Mucosa of descending colon (tissue), 3 donors: ENCODE measurements around the gene THSD7A. TPM values are rescaled to one million over a fixed set of nuclear protein-coding genes. Genes with fewer than 3 reads are reported as not detected.

Experiments
- ATAC-seq: fragments of 200-7000 bp; cut with Tn5 transposase; one replicate; pipeline ENCODE4 v1.9.1; 2020; ENCODE audit warnings: mild to moderate bottlenecking, moderate library complexity
- DNase-seq, 3 donors: peaks; one replicate each; pipeline ENCODE4 v3.0.0-alpha.2; 2020
- H3K36me3 ChIP-seq: fragments of 200-600 bp; one replicate; pipeline ENCODE4 v1.8.0; 2021; ENCODE audit warnings: low read depth, mild to moderate bottlenecking
- H3K4me1 ChIP-seq: fragments of 200-600 bp; one replicate; pipeline ENCODE4 v1.8.0; 2021; ENCODE audit warnings: low read depth, mild to moderate bottlenecking
- H3K4me3 ChIP-seq: fragments of 200-600 bp; one replicate; pipeline ENCODE4 v1.8.0; 2021; ENCODE audit warnings: mild to moderate bottlenecking
- H3K9me3 ChIP-seq: fragments of 200-600 bp; one replicate; pipeline ENCODE4 v1.8.0; 2021; ENCODE audit warnings: mild to moderate bottlenecking
- CTCF ChIP-seq: fragments of 200-600 bp; IDR thresholded peaks from one replicate; pipeline ENCODE4 v1.8.0; 2022; ENCODE audit warnings: antibody characterized with exemption, mild to moderate bottlenecking
- intact Hi-C, 2 donors: fragments of 100-400 bp; cut with DNase I in 1 of 2; cut with micrococcal nuclease in 1 of 2; formaldehyde crosslinking; loops; one replicate each; pipeline versions ENCODE4 v1.11.0 to v1.11.1; 2022; cut with DNase I, micrococcal nuclease
- total RNA-seq, 3 donors: library from RNA; stranded (reverse); fragmentation: NEBNext Ultra II Directional in 2 of 3; extraction: Animal tissue kit (Norgen Biotek cat#: 25700) in 2 of 3; gene quantifications; one replicate each; pipeline versions ENCODE4 v1.2.1 to v1.2.4, GENCODE V29; 2021 to 2023
- donor health status: DM: no; HTN: no; CAD: no; lungs with moderate emphysema.
- donor health status: DM: no; HTN: no; CAD: no.
- donor health status: DM: no; HTN: yes; CAD: no.

Gene THSD7A
- total RNA-seq, 3 donors from 2014 or later, result 1.0 to 5.4 (median 3.4) TPM

GRCh38 chr7:11403781-11404180 is 428.2 kb downstream of the THSD7A start:
- ATAC-seq (no peak), DNase-seq (no peak)
- H3K36me3 ChIP-seq, result no peaks in the 10 kb centered on the region
- no peak overlapping the region for H3K4me3 ChIP-seq
- TF ChIP-seq CTCF, result no peak
- no peaks in the 10 kb centered on the region for H3K4me1 ChIP-seq
- intact Hi-C loops, result no loop called here
- no peaks in the 10 kb centered on the region for H3K9me3 ChIP-seq

- H3K9me3 ChIP-seq, result no peaks in the 10 kb centered on the region
- H3K36me3 ChIP-seq, result no peaks in the 10 kb centered on the region
- ATAC-seq (peak; percentile 34), DNase-seq (peak in 2 of 3 donors; percentile 5 to 20)
- TF ChIP-seq CTCF, result no peak
- no peak overlapping the region for H3K4me3 ChIP-seq
- intact Hi-C loops, result no loop called here
- no peaks in the 10 kb centered on the region for H3K4me1 ChIP-seq
Measured at GRCh38 chr7:11394438-11394837, 437.6 kb downstream of the THSD7A start.

GRCh38 chr7:11379641-11380040 is 452.4 kb downstream of the THSD7A start:
- TF ChIP-seq CTCF, result no peak
- Histone ChIP-seq H3K9me3 (no peaks in the 10 kb centered on the region), H3K4me3 (no peak overlapping the region), H3K4me1 (no peaks in the 10 kb centered on the region), H3K36me3 (no peaks in the 10 kb centered on the region)
- no peak for ATAC-seq
- intact Hi-C loops, result no loop called here
- no peak for DNase-seq

GRCh38 chr7:11376529-11376928 is 455.5 kb downstream of the THSD7A start:
- no peak for ATAC-seq
- no peaks in the 10 kb centered on the region for H3K4me1 ChIP-seq
- no peak for TF ChIP-seq CTCF
- DNase-seq, result no peak
- no peak overlapping the region for H3K4me3 ChIP-seq
- intact Hi-C loops, result no loop called here
- no peaks in the 10 kb centered on the region for H3K36me3 ChIP-seq
- H3K9me3 ChIP-seq, result no peaks in the 10 kb centered on the region

GRCh38 chr7:11374629-11375028 is 457.4 kb downstream of the THSD7A start:
- intact Hi-C loops, result no loop called here
- no peak for TF ChIP-seq CTCF
- Histone ChIP-seq H3K4me1 (no peaks in the 10 kb centered on the region), H3K4me3 (no peak overlapping the region), H3K9me3 (no peaks in the 10 kb centered on the region), H3K36me3 (no peaks in the 10 kb centered on the region)
- DNase-seq (no peak), ATAC-seq (peak; percentile 59)

GRCh38 chr7:11373546-11374142 is 458.4 kb downstream of the THSD7A start:
- Histone ChIP-seq H3K36me3 (no peaks in the 10 kb centered on the region), H3K9me3 (no peaks in the 10 kb centered on the region), H3K4me1 (no peaks in the 10 kb centered on the region), H3K4me3 (no peak overlapping the region)
- intact Hi-C loops, result no loop called here
- DNase-seq (no peak), ATAC-seq (no peak)
- TF ChIP-seq CTCF, result no peak
